Adrenal gland (tissue), 5 donors: ENCODE data around the gene CSF2.

Experiments used
- CTCF ChIP-seq, 6 experiments: fragments of 450-650 bp in 4 of 6; fragments of 200-600 bp in 2 of 6; sonication (generic) in 1 of 6; IDR thresholded peaks; 1 replicate in 5 of 6; 2 replicates in 1 of 6; pipeline versions ENCODE4 v1.5.1 to v1.8.0; 2016 to 2021; ENCODE audit warnings: antibody characterized with exemption in 6 of 6, mild to moderate bottlenecking in 2 of 6, moderate library complexity in 1 of 6
- POLR2A ChIP-seq, 2 donors: fragments of 450-650 bp; IDR thresholded peaks; one replicate each; pipeline ENCODE4 v1.6.1; 2017; ENCODE audit warnings: antibody characterized with exemption in 2 of 2, mild to moderate bottlenecking in 2 of 2, moderate library complexity in 1 of 2
- donor health status: DM: no; HTN: no; CAD: no.

GRCh38 chr5:132079081-132079480 is 5.5 kb downstream of the CSF2 start:
- TF ChIP-seq CTCF (IDR thresholded peaks at IDR 0.05) (no peak), POLR2A (IDR thresholded peaks at IDR 0.05) (no peak)
